H1 (cell line): Measurements from ENCODE around the gene FAM107A. TPM values are rescaled to one million over a fixed set of nuclear protein-coding genes. Genes with fewer than 3 reads are reported as not detected.

Experiments
- CTCF ChIA-PET: fragments of 300-600 bp; sonication (Branson Sonifier 250); formaldehyde crosslinking; loops from one replicate; lab custom pipeline; 2021; ENCODE audit not compliant: partially characterized antibody; lab: Charles Lee
- POLR2A ChIA-PET: fragments of 300-600 bp; sonication (Branson Sonifier 250); formaldehyde crosslinking; loops from one replicate; lab custom pipeline; 2021; ENCODE audit warnings: inconsistent platforms; ENCODE audit not compliant: partially characterized antibody; lab: Charles Lee
- DNase-seq, 2 experiments: peaks; one replicate each; pipeline versions ENCODE4 v3.0.0 to v3.0.0-alpha.2; 2010 to 2022; ENCODE audit warnings: low spot score in 2 of 2, low read depth in 1 of 2, mixed read lengths in 1 of 2
- FAIRE-seq: peaks from 2 replicates; lab custom pipeline; 2011; peaks lifted over from hg19 to GRCh38; lab: Jason Lieb, UNC
- H2AFZ ChIP-seq: 2 replicates; pipeline ENCODE4 v1.8.1; 2012; ENCODE audit warnings: low read length, inconsistent platforms
- H2AK5ac ChIP-seq: 2 replicates; pipeline ENCODE4 v1.6.1; 2013; ENCODE audit warnings: low read depth, low read length
- H2BK120ac ChIP-seq: replicated peaks from 2 replicates; pipeline ENCODE3; 2013; ENCODE audit warnings: low read depth, low read length, inconsistent platforms
- H2BK12ac ChIP-seq: 2 replicates; pipeline ENCODE4 v1.6.1; 2013; ENCODE audit warnings: low read depth, low read length
- H2BK15ac ChIP-seq: 2 replicates; pipeline ENCODE4 v1.6.1; 2013; ENCODE audit warnings: low read length
- H2BK20ac ChIP-seq: 2 replicates; pipeline ENCODE4 v1.6.1; 2013; ENCODE audit warnings: low read length
- H2BK5ac ChIP-seq: 2 replicates; pipeline ENCODE4 v1.6.1; 2013; ENCODE audit warnings: low read depth, low read length
- H3K14ac ChIP-seq: 2 replicates; pipeline ENCODE4 v1.6.1; 2013; ENCODE audit warnings: inconsistent platforms; ENCODE audit not compliant: insufficient read length
- H3K18ac ChIP-seq: 2 replicates; pipeline ENCODE4 v1.6.1; 2013; ENCODE audit warnings: low read length; ENCODE audit errors: extremely low read depth
- H3K23ac ChIP-seq: 2 replicates; pipeline ENCODE4 v1.6.1; 2013; ENCODE audit warnings: inconsistent platforms; ENCODE audit not compliant: insufficient read length
- H3K23me2 ChIP-seq: 2 replicates; pipeline ENCODE4 v1.6.1; 2013; ENCODE audit warnings: low read depth, low read length
- H3K27ac ChIP-seq: 2 replicates; pipeline ENCODE4 v1.6.1; 2011; ENCODE audit warnings: low read depth, low read length, inconsistent platforms
- H3K27me3 ChIP-seq, 4 experiments: replicated peaks in 1 of 4; 1 replicate in 1 of 4; 2 replicates in 3 of 4; pipeline versions ENCODE4 v1.6.1 to v1.8.1; 2011 to 2013; ENCODE audit warnings: low read length in 3 of 4, mild to moderate bottlenecking in 3 of 4, inconsistent platforms in 2 of 4, mixed read lengths in 2 of 4, moderate library complexity in 1 of 4; ENCODE audit not compliant: control insufficient read depth in 3 of 4, insufficient read depth in 3 of 4; ENCODE audit errors: extremely low read depth in 1 of 4
- H3K36me3 ChIP-seq, 4 experiments: 2 replicates each; pipeline versions ENCODE4 v1.6.1 to v1.8.1; 2011 to 2013; ENCODE audit warnings: mild to moderate bottlenecking in 4 of 4, low read length in 3 of 4, moderate library complexity in 2 of 4, control low read depth in 1 of 4, inconsistent platforms in 1 of 4; ENCODE audit not compliant: insufficient read depth in 4 of 4, control insufficient read depth in 2 of 4
- H3K4ac ChIP-seq: replicated peaks from 2 replicates; pipeline ENCODE3; 2013; ENCODE audit warnings: low read length, low read depth, mixed read lengths, inconsistent platforms; ENCODE audit not compliant: insufficient read length
- H3K4me1 ChIP-seq, 4 experiments: replicated peaks in 1 of 4; 1 replicate in 1 of 4; 2 replicates in 3 of 4; pipeline versions ENCODE4 v1.6.1 to v1.8.1; 2011 to 2013; ENCODE audit warnings: low read length in 3 of 4, inconsistent platforms in 2 of 4, mixed read lengths in 1 of 4; ENCODE audit not compliant: insufficient read depth in 4 of 4, control insufficient read depth in 3 of 4
- H3K4me2 ChIP-seq, 2 experiments: 2 replicates each; pipeline versions ENCODE4 v1.6.1 to v1.8.1; 2011 to 2013; ENCODE audit warnings: low read depth in 2 of 2, low read length in 2 of 2, control low read depth in 1 of 2, inconsistent platforms in 1 of 2, mild to moderate bottlenecking in 1 of 2; ENCODE audit not compliant: insufficient read depth in 1 of 2
- H3K4me3 ChIP-seq, 4 experiments: fragments of 200-600, 300-600 bp in 1 of 4; sonication (generic), shearing (Covaris generic), sonication (Bioruptor Twin) in 1 of 4; 2 replicates each; pipeline versions ENCODE4 v1.5.1 to v1.8.1; 2011 to 2016; ENCODE audit warnings: low read length in 4 of 4, low read depth in 3 of 4, control low read depth in 2 of 4, inconsistent platforms in 2 of 4, mild to moderate bottlenecking in 2 of 4, mixed read lengths in 1 of 4, moderate library complexity in 1 of 4; ENCODE audit not compliant: insufficient read depth in 2 of 4; ENCODE audit errors: extremely low read depth in 1 of 4
- H3K56ac ChIP-seq: replicated peaks from 2 replicates; pipeline ENCODE3; 2013; ENCODE audit warnings: low read depth, mild to moderate bottlenecking, mixed read lengths, low read length, inconsistent platforms; ENCODE audit not compliant: insufficient read length
- H3K79me1 ChIP-seq: 2 replicates; pipeline ENCODE4 v1.6.1; 2013; ENCODE audit warnings: low read depth, low read length, control low read depth
- H3K79me2 ChIP-seq, 2 experiments: 2 replicates each; pipeline versions ENCODE4 v1.6.1 to v1.8.1; 2012 to 2013; ENCODE audit warnings: low read length in 2 of 2, mild to moderate bottlenecking in 2 of 2, inconsistent platforms in 1 of 2; ENCODE audit not compliant: insufficient read depth in 2 of 2, control insufficient read depth in 1 of 2
- H3K9ac ChIP-seq, 4 experiments: replicated peaks in 1 of 4; 1 replicate in 1 of 4; 2 replicates in 3 of 4; pipeline versions ENCODE4 v1.6.1 to v1.8.1; 2011 to 2013; ENCODE audit warnings: low read depth in 3 of 4, low read length in 3 of 4, control low read depth in 2 of 4, mild to moderate bottlenecking in 2 of 4, moderate library complexity in 2 of 4, inconsistent platforms in 1 of 4; ENCODE audit errors: extremely low read depth in 1 of 4
- H3K9me3 ChIP-seq, 2 experiments: 2 replicates each; pipeline versions ENCODE4 v1.6.1 to v1.8.1; 2012 to 2013; ENCODE audit warnings: mild to moderate bottlenecking in 2 of 2, moderate library complexity in 2 of 2, control low read depth in 1 of 2, inconsistent platforms in 1 of 2, low read depth in 1 of 2, low read length in 1 of 2, mixed read lengths in 1 of 2; ENCODE audit not compliant: insufficient read depth in 2 of 2
- H4K20me1 ChIP-seq, 2 experiments: replicated peaks in 1 of 2; 2 replicates each; pipeline versions ENCODE3 to v1.8.1; 2011 to 2013; ENCODE audit warnings: inconsistent platforms in 2 of 2, low read length in 2 of 2, mild to moderate bottlenecking in 1 of 2; ENCODE audit not compliant: insufficient read depth in 2 of 2, control insufficient read depth in 1 of 2
- H4K5ac ChIP-seq: 2 replicates; pipeline ENCODE4 v1.6.1; 2013; ENCODE audit warnings: low read length, low read depth, mixed read lengths, inconsistent platforms; ENCODE audit not compliant: insufficient read length
- H4K8ac ChIP-seq: 2 replicates; pipeline ENCODE4 v1.8.0; 2013; ENCODE audit warnings: mild to moderate bottlenecking, moderate library complexity, low read length, inconsistent platforms; ENCODE audit not compliant: insufficient read depth; ENCODE audit errors: extremely low read depth
- H4K91ac ChIP-seq: replicated peaks from 2 replicates; pipeline ENCODE3; 2013; ENCODE audit warnings: low read length, mixed read lengths, inconsistent platforms; ENCODE audit not compliant: insufficient read length
- BRCA1 ChIP-seq: IDR thresholded peaks from 2 replicates; pipeline ENCODE4 v1.6.1; 2012; ENCODE audit warnings: low read depth, low read length, improper control_type of control experiment
- CREB1 ChIP-seq: IDR thresholded peaks from 2 replicates; pipeline ENCODE4 v1.6.1; 2012; ENCODE audit warnings: inconsistent platforms
- EGR1 ChIP-seq: IDR thresholded peaks from 2 replicates; pipeline ENCODE4 v1.6.1; 2011; ENCODE audit warnings: low read depth, low read length, borderline replicate concordance
- RBBP5 ChIP-seq: IDR thresholded peaks from 2 replicates; pipeline ENCODE4 v1.7.1; 2012; ENCODE audit warnings: low read depth, mild to moderate bottlenecking, inconsistent platforms, low read length, moderate library complexity, borderline replicate concordance
- SP4 ChIP-seq: IDR thresholded peaks from 2 replicates; pipeline ENCODE4 v1.6.1; 2012; ENCODE audit warnings: low read length, inconsistent platforms
- TAF7 ChIP-seq: optimal IDR thresholded peaks from 2 replicates; pipeline ENCODE3; 2011; ENCODE audit warnings: low read depth, mild to moderate bottlenecking, inconsistent platforms, low read length, moderate library complexity, borderline replicate concordance
- TCF12 ChIP-seq: IDR thresholded peaks from 2 replicates; pipeline ENCODE4 v1.6.1; 2011; ENCODE audit warnings: low read depth, mild to moderate bottlenecking, low read length
- USF2 ChIP-seq: IDR thresholded peaks from 2 replicates; pipeline ENCODE4 v1.6.1; 2011; ENCODE audit warnings: low read length, improper control_type of control experiment
- YY1 ChIP-seq: IDR thresholded peaks from 2 replicates; pipeline ENCODE4 v1.6.1; 2011; ENCODE audit warnings: low read depth, mild to moderate bottlenecking, low read length
- WGBS, 2 experiments: shearing (Covaris generic) in 1 of 2; methylation state at CpG; one replicate each; pipeline versions ENCODE4 v1.1.6 to v1.1.7; 2013 to 2015; ENCODE audit warnings: low lambda C conversion rate in 2 of 2, mixed read lengths in 2 of 2, inconsistent platforms in 1 of 2, low coverage in 1 of 2, missing lambda C conversion rate in 1 of 2; ENCODE audit not compliant: insufficient replicate concordance in 2 of 2, insufficient coverage in 1 of 2, insufficient read length in 1 of 2; ENCODE audit errors: extremely low coverage in 1 of 2, missing lambda C conversion rate in 1 of 2; 5-methylcytosine and 5-hydroxymethylcytosine counted together
- polyA plus RNA-seq, 7 experiments: library from polyadenylated mRNA; depleted of rRNA in 3 of 7; stranded (reverse) in 5 of 7; unstranded in 2 of 7; fragments of >200 nt in 5 of 7; fragments of 200-250 nt in 2 of 7; gene quantifications; 1 replicate in 5 of 7; 2 replicates in 1 of 7; 4 replicates in 1 of 7; pipeline versions ENCODE4 v1.2.1 to v1.2.3, GENCODE V29; 2011 to 2013; ENCODE audit warnings: missing spikeins in 2 of 7, mixed read lengths in 2 of 7
- total RNA-seq: library from RNA; stranded (reverse); fragmentation: NEBNext Ultra II Directional; extraction: Animal tissue kit (Norgen Biotek cat#: 25700); gene quantifications from 2 replicates; pipeline ENCODE4 v1.2.1, GENCODE V29; 2021

Gene FAM107A
- total and polyA plus RNA-seq, 2 of the 8 experiments (the other 6 are each of a cell fraction or from before 2014, with no cell fraction given): 0.51 to 0.65 TPM

DNA sequence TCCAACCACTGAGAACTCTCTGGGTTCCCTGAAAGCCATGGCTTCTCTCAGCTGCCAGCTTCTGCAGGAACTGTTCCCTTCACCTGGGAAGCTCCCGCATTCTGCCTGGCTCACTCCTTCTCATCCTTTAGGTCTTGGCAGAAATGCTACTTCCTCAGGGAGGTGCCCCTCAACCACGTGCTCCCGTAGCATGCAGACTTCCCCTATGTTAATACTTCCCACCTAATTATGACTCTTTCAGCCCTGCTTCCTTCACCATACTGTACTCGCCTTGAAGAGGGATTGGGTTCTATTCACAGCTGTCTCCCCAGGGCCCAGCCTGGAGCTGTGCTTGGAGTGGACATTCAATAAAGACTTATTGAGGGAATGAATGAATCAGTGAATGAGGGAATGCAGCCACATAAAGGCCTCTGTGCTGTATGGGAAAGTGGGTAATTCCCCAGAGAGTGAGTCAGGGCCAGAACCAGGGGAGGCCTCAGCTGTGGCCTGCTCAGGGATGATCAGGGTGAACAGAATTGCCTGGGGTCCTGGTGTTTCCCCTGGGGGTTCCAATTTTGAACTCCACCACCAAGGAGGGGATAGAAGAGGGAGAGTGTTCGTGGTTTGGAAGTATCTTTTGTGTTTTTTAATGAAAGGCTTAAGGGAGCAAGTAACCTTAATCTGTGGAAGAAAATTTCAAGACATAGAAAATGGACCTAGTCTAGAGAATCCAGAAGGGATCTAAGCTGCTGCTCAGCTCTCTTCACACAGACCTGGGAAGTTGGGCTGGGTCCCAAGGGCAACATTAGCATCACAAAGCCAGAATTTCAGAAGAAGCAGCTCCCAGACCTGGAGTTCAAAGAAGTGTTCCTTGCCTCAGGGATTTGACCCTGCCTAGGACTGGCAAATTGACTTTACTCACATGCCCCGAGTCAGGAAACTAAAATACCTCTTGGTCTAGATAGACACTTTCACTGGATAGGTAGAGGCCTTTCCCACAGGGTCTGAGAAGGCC lies 14.6 kb upstream of the FAM107A start:
- no peak overlapping the region for H4K5ac ChIP-seq
- POLR2A ChIA-PET: no interaction called here
- no peak for DNase-seq

More for the DNA sequence above, 14.6 kb upstream of the FAM107A start:
- no peak overlapping the region for H2BK20ac ChIP-seq
- H2AK5ac ChIP-seq: no peak overlapping the region
- H3K36me3 ChIP-seq: no peaks in the 10 kb centered on the region
- no peak overlapping the region for H3K14ac ChIP-seq
- CTCF ChIA-PET: interaction anchor here (0.7 to 40.0 kb wide), 7 partner anchors 9 to 1804 kb away, joined by 3 to 994 read pairs (median 3); no protein-coding TSS in a partner anchor
- H3K4ac ChIP-seq: no peak overlapping the region
- H4K20me1 ChIP-seq: peaks cover 0 to 3% of the 10 kb centered on the region in 2 experiments
- H2BK12ac ChIP-seq: no peak overlapping the region
- peaks cover 0 to 6% (median 5%) of the 10 kb centered on the region in 4 experiments; a peak in 5 of 7 replicates for H3K27me3 ChIP-seq
- no peak overlapping the region for H4K8ac ChIP-seq
- no peak for TF ChIP-seq CREB1
- no peak for TF ChIP-seq TAF7
- TF ChIP-seq YY1: no peak
- TF ChIP-seq USF2: no peak
- no peak for TF ChIP-seq RBBP5
- no peak for TF ChIP-seq BRCA1
- TF ChIP-seq EGR1: no peak
- no peak for TF ChIP-seq TCF12
- no peak for TF ChIP-seq SP4
- no peak for FAIRE-seq
- no peaks in the 10 kb centered on the region for H3K9me3 ChIP-seq
- peaks cover 0 to 7% (median 4%) of the 10 kb centered on the region in 4 experiments; a peak in 5 of 7 replicates for H3K4me1 ChIP-seq
- no peak overlapping the region for H3K18ac ChIP-seq
- no peak overlapping the region for H2AFZ ChIP-seq
- H2BK120ac ChIP-seq: no peak overlapping the region
- no peak overlapping the region for H3K27ac ChIP-seq
- no peak overlapping the region for H3K9ac ChIP-seq
- H2BK5ac ChIP-seq: no peak overlapping the region
- no peak overlapping the region for H3K4me3 ChIP-seq
- H2BK15ac ChIP-seq: no peak overlapping the region
- H3K23me2 ChIP-seq: peaks cover 2% of the 10 kb centered on the region; the same call in 1 of the 2 replicates
- H4K91ac ChIP-seq: no peak overlapping the region
- no peaks in the 10 kb centered on the region for H3K79me1 ChIP-seq
- 79% methylated on average over 6 of the region's 6 CpGs; no CpG with 5 or more reads in 1 of the 2 experiments for WGBS, 2 experiments
- no peak overlapping the region for H3K56ac ChIP-seq
- no peak overlapping the region for H3K23ac ChIP-seq
- H3K4me2 ChIP-seq: no peak overlapping the region
- H3K79me2 ChIP-seq: no peaks in the 10 kb centered on the region
